AG04450 (cell line): ENCODE measurements around the gene KCNIP4. TPM values are rescaled to one million over a fixed set of nuclear protein-coding genes. Genes with fewer than 3 reads are reported as not detected.

Experiments used
- CTCF ChIA-PET: fragments of 300-600, 350-600 bp; formaldehyde crosslinking; extraction: SDS; loops from one replicate; lab custom pipeline; 2022; ENCODE audit warnings: antibody characterized with exemption, inconsistent platforms; lab: Charles Lee
- POLR2A ChIA-PET: fragments of 350-600 bp; formaldehyde crosslinking; extraction: SDS; loops from one replicate; lab custom pipeline; 2021; ENCODE audit warnings: antibody characterized with exemption, inconsistent platforms; lab: Yijun Ruan, JAX
- DNase-seq: peaks from one replicate; pipeline ENCODE4 v3.0.0-alpha.2; 2011; ENCODE audit warnings: low read depth, low spot score
- H3K27ac ChIP-seq: one replicate; pipeline ENCODE4 v1.5.1; 2012; ENCODE audit warnings: low read depth, low read length, control low read depth
- H3K27me3 ChIP-seq: one replicate; pipeline ENCODE4 v1.6.0; 2012; ENCODE audit warnings: low read length; ENCODE audit not compliant: control insufficient read depth, insufficient read depth
- H3K4me3 ChIP-seq: 2 replicates; pipeline ENCODE4 v1.5.1; 2011; ENCODE audit warnings: mild to moderate bottlenecking, low read depth, low read length, control low read depth
- H3K9me3 ChIP-seq: 2 replicates; pipeline ENCODE4 v1.5.1; 2012; ENCODE audit warnings: low read length; ENCODE audit not compliant: control insufficient read depth, insufficient read depth
- polyA plus RNA-seq: library from polyadenylated mRNA; depleted of rRNA; stranded (reverse); fragments of >200 nt; gene quantifications from 2 replicates; pipeline ENCODE4 v1.2.3, GENCODE V29; 2011
- TF ChIP-seq, protein P1 (sequence below): IDR thresholded peaks from 2 replicates; pipeline ENCODE4 v1.5.1; 2011; ENCODE audit warnings: low read depth, low read length, control low read depth, inconsistent platforms

KCNIP4 gene
- polyA plus RNA-seq, 1 experiment, result not detected

DNA sequence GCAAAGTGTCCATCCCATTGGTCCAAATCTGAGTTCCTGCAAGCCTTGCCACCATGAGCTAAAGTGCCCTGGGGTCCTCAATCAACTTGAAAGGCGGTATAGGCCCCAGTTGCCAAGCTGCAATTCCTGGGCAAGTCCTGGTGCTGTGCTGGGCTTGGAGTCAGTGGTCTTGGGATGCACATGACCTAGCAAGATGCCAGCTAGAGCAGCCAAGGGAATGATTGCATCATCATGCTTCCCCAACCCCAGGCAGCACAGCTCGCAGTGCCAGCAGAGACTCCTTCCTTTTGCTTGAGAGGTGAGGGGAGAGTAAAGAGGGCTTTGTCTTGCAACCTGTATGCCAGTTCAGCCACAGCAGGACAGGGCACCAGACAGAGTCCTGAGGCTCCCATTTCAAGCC lies 50.5 kb downstream of the KCNIP4 start:
- Histone ChIP-seq H3K27ac (no peak overlapping the region), H3K9me3 (peaks cover 9% of the 10 kb centered on the region; the same call in 1 of the 2 replicates), H3K27me3 (no peaks in the 10 kb centered on the region), H3K4me3 (no peak overlapping the region)
- ChIA-PET POLR2A (no interaction called here), CTCF (no interaction called here)
- no peak for DNase-seq
- TF ChIP-seq, protein P1, sequence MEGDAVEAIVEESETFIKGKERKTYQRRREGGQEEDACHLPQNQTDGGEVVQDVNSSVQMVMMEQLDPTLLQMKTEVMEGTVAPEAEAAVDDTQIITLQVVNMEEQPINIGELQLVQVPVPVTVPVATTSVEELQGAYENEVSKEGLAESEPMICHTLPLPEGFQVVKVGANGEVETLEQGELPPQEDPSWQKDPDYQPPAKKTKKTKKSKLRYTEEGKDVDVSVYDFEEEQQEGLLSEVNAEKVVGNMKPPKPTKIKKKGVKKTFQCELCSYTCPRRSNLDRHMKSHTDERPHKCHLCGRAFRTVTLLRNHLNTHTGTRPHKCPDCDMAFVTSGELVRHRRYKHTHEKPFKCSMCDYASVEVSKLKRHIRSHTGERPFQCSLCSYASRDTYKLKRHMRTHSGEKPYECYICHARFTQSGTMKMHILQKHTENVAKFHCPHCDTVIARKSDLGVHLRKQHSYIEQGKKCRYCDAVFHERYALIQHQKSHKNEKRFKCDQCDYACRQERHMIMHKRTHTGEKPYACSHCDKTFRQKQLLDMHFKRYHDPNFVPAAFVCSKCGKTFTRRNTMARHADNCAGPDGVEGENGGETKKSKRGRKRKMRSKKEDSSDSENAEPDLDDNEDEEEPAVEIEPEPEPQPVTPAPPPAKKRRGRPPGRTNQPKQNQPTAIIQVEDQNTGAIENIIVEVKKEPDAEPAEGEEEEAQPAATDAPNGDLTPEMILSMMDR, result no peak

DNA sequence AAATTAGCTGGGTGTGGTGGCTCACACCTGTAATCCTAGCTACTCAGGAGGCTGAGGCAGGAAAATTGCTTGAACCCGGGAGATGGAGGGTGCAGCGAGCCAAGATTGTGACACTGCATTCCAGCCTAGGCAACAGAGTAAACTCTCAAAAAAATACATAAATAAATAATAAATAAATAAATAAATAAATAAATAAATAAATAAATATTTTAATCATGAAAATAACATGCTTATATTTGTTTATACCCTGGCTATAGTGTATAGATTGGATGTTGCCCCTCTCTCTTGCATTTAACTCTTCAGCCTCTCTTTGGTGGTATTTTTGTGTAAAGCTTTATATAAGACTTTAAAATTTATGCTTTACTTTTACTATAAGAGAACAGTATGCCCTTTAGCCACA lies 51.8 kb downstream of the KCNIP4 start:
- ChIA-PET POLR2A (no interaction called here), CTCF (no interaction called here)
- no peak for DNase-seq
- H3K4me3 ChIP-seq, result no peak overlapping the region
- H3K9me3 ChIP-seq, result peaks cover 9% of the 10 kb centered on the region; the same call in 1 of the 2 replicates
- TF ChIP-seq, protein P1, result no peak
- H3K27ac ChIP-seq, result no peak overlapping the region
- no peaks in the 10 kb centered on the region for H3K27me3 ChIP-seq

DNA sequence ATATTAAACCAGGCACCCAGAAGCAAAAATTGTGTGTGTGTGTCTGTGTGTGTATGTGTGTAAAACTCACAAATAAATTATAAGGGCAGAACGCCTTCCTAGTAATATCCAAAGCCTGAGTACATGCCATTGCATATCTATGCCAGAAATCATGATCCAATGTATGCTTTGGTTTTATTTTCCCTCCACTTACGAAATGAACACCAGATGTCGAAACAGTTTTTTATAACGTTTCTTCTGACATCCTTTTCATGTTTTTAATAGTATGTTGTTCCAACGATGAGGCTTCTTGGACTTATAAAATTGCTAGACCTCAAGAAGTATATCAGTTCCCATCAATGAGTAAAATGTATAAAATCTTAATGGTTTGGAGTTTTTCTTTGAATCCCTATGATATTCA lies 55.4 kb downstream of the KCNIP4 start:
- no peak overlapping the region for H3K4me3 ChIP-seq
- no peaks in the 10 kb centered on the region for H3K27me3 ChIP-seq
- CTCF ChIA-PET, result no interaction called here
- DNase-seq, result no peak
- POLR2A ChIA-PET, result no interaction called here
- peaks cover 2% of the 10 kb centered on the region; the same call in 1 of the 2 replicates for H3K9me3 ChIP-seq
- TF ChIP-seq, protein P1, result no peak
- H3K27ac ChIP-seq, result no peak overlapping the region

DNA sequence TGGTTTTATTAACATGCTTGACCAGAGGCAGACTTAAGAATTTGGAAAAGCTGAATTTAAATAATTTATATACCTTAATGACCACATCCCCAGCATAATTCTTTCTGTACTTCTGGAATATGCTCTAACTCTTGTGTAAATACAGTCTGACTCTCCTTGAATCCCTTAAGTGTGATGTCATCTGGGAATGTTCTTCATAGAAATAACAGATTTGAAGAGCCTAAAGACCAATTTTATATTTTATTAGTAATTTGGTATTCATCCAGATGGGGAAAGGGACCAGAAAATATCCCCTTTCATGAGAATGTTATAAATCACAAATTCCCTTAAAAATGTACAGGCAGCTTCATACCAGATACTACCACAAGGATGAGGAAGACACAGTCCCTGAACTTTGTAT lies 58.3 kb downstream of the KCNIP4 start:
- Histone ChIP-seq H3K4me3 (no peak overlapping the region), H3K9me3 (no peaks in the 10 kb centered on the region), H3K27me3 (no peaks in the 10 kb centered on the region), H3K27ac (no peak overlapping the region)
- ChIA-PET CTCF (no interaction called here), POLR2A (no interaction called here)
- DNase-seq, result no peak
- TF ChIP-seq, protein P1, result no peak

DNA sequence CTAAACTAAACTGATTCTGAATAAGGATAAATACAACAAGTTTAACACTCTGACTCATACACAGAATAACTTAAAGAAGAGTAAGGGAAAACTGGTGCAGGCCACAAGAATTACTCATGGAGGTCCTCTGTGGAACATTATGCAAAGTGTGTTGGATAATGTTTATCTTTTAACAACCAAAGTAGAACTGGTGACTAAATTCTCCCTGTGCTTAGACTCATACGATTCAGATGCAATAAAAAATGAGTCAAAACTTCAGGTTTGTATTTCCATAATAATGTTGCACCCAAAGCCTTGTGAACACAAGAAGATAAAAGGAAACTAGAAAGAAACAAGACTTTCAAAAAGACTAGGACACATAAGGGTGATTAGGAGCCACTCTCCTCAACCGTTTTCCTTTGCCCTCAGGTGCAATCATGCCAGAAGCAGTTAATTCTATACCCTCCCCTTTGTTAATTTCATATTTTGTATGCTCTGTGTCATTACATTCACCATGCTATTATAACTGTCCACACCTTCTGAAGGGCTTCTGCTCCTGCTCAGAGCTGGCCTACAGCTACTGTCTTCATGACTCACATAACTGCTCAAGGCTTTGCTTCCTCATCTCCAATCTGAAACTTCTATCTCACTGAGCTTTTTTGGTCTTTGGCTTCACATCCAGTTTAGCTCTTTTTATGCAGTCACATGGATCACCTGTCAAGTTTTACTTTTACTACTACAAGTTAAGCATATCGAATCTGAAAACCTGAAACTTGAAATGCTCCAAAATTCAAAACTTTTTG lies 60.2 kb downstream of the KCNIP4 start:
- ChIA-PET CTCF (interaction anchor here (0.5 to 1.3 kb wide), 2 partner anchors 97 to 501 kb away, joined by 3 to 4 read pairs; no protein-coding TSS in a partner anchor), POLR2A (interaction anchor here (0.6 kb wide), 1 partner anchor 37 kb away, joined by 3 read pairs; no protein-coding TSS in a partner anchor)
- Histone ChIP-seq H3K9me3 (no peaks in the 10 kb centered on the region), H3K27me3 (no peaks in the 10 kb centered on the region), H3K4me3 (no peak overlapping the region), H3K27ac (peak overlapping the region; percentile 49)
- DNase-seq, result peak; percentile 55
- TF ChIP-seq, protein P1, result no peak
